GM04504 (cell line): ENCODE measurements around the gene MXRA7.

Source experiments
- DNase-seq: peaks from one replicate; pipeline ENCODE4 v3.0.0-alpha.2; 2012; ENCODE audit warnings: low read depth

The MXRA7 gene

GRCh38 chr17:76696763-76697701 lies 13.7 kb downstream of the MXRA7 start:
- DNase-seq = no peak

GRCh38 chr17:76695059-76695831 lies 15.5 kb downstream of the MXRA7 start:
- no peak for DNase-seq

GRCh38 chr17:76691379-76692191 lies 19.2 kb downstream of the MXRA7 start:
- DNase-seq = no peak

GRCh38 chr17:76690596-76691280 lies 20.0 kb downstream of the MXRA7 start:
- DNase-seq = no peak

GRCh38 chr17:76689859-76690258 lies 20.9 kb downstream of the MXRA7 start:
- no peak for DNase-seq

- no peak for DNase-seq
Observed at GRCh38 chr17:76688165-76688622, 22.6 kb downstream of the MXRA7 start.

GRCh38 chr17:76687298-76688164 lies 23.2 kb downstream of the MXRA7 start:
- DNase-seq = no peak

GRCh38 chr17:76686538-76687297 lies 24.0 kb downstream of the MXRA7 start:
- no peak for DNase-seq

GRCh38 chr17:76685846-76686245 lies 24.9 kb downstream of the MXRA7 start:
- no peak for DNase-seq

- DNase-seq = no peak
Observed at GRCh38 chr17:76685366-76685765, 25.4 kb downstream of the MXRA7 start.

GRCh38 chr17:76684756-76685155 lies 26.0 kb downstream of the MXRA7 start:
- no peak for DNase-seq

- DNase-seq = no peak
Observed at GRCh38 chr17:76683921-76684745, 26.6 kb downstream of the MXRA7 start.

GRCh38 chr17:76683011-76683755 lies 27.6 kb downstream of the MXRA7 start:
- no peak for DNase-seq

GRCh38 chr17:76682296-76682695 lies 28.5 kb downstream of the MXRA7 start:
- no peak for DNase-seq

GRCh38 chr17:76681222-76682137 lies 29.3 kb downstream of the MXRA7 start:
- no peak for DNase-seq

GRCh38 chr17:76679239-76679638 lies 31.5 kb downstream of the MXRA7 start:
- no peak for DNase-seq

GRCh38 chr17:76678330-76678729 lies 32.4 kb downstream of the MXRA7 start:
- DNase-seq = no peak
